NCI-H446 treated with DMSO at 0.1 percent for 48 hours (cell line): ENCODE measurements around the gene TGIF2.
"Not testable (repeated sequence)": the region's sequence is repeated elsewhere in the genome, so short reads cannot be mapped to it uniquely, and the experiment has no call there.

ENCODE experiments used
- DNase-seq: peaks from one replicate; lab custom pipeline; 2025; lab: John Stamatoyannopoulos, UW

The TGIF2 gene

DNA sequence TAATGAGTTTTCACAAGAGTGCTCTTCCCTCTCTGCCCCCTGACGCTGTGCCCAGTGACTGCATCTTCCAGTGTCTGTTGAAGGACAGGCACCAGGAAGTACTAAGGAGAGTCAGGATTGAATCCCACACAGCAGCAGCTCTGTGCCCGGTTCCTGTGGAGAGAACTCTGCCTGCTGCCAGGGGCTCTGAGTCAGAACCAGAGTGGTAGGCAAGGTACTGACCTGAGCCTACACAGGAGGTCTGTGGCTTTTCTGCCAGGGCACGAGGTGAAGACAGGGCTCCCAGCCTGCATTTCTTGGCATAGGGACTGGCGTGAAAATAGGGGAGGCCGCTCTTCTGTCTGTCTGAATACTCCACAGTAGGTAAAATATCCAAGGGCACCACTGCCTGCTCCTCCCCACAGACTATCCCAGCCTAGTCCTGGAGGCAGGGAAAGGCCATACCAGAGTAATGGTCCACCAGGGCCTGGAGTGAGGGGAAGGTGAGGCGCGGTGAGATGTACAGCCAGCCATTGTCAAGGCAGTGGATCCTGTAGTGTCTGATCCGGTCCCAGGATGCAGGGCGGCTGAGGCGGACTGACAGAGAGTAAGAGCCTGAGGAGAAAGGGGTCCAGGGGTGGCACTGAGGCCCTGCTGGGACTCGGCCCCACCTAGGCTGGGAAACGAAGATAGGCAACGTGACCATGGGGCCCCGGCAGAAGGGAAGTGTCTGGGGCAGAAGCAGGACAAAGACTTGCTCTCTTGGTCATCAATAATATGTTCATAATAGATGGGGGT is 41.6 kb downstream of the TGIF2 start:
- DNase-seq = no peak

DNA sequence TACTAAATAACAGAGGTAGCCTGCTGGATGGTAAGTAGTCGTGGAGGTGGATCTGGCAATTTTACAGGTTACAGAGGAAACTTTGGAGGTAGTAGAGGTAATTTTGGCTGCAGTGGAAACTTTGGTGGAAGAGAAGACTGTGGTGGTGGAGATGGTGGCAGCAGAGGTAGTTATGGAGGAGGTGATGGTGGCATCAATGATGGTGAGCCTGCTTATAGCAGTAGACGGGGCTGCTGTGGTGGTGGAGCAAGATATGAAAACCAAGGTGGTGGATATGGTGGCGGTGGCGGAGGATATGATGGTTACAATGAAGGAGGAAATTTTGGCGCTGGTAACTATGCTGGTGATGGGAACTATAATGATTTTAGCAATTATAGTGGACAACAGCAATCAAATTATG is 47.5 kb downstream of the TGIF2 start:
- no peak for DNase-seq

- DNase-seq = no peak
Measured at GRCh38 chr20:36623444-36623843, 50.0 kb downstream of the TGIF2 start.

DNA sequence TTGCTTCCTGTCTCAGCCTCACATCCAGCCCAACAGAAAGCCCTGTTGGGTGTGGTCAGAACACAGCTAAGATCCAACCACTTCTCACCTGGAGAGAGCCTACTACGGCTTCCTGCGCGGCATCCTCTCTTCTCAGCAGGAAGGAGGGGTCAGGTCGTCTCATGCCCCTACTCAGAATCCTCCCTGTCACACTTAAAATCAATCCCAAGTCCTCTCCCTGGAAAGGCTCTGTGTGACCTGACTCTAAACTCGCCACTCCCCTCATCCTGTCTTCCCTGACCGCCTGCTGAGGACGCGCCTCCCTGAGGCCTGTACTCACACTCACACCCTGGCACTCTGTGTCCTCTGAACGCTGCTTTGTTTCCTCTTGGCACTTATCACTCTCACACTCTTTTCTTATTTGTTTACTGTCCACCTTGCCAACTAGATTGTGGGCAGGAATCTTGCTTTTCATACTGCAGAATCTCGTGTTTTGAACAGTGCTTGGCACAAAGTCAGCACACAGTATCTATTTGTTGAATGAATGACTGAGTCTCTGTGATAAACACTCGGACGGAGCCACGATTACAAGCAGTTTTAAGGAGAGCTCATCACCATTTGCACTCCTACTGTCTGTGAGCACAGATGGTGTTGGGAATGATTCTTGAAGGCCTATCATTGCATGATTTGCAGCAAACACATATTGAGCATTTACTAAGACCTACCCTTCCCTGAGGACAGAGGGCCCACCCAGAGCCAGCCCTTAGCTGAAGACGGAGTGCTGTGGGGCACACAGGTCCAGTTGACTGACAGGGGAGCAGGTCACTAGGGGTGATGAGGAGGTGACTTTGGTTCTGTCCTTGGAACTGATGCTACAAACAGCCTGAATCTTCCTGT is 50.9 kb downstream of the TGIF2 start:
- no peak for DNase-seq

DNA sequence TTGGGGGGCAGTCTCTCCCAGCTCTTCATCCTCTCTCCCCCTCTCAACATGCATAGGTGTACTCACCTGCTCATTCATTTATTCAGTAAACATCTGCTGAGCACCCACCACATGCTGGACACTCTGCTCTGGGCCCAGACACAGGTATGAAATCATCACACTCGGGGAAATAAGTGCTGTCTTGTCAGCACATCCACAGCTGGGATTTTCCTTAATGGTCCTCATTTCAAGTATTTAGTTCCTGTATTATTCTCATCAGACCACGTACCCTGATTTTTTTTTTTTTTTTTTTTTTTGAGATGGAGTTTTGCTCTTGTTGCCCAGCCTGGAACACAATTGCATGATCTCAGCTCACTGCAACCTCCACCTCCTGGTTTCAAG is 51.5 kb downstream of the TGIF2 start:
- no peak for DNase-seq

GRCh38 chr20:36628076-36628475 is 54.7 kb downstream of the TGIF2 start:
- DNase-seq = no peak

DNA sequence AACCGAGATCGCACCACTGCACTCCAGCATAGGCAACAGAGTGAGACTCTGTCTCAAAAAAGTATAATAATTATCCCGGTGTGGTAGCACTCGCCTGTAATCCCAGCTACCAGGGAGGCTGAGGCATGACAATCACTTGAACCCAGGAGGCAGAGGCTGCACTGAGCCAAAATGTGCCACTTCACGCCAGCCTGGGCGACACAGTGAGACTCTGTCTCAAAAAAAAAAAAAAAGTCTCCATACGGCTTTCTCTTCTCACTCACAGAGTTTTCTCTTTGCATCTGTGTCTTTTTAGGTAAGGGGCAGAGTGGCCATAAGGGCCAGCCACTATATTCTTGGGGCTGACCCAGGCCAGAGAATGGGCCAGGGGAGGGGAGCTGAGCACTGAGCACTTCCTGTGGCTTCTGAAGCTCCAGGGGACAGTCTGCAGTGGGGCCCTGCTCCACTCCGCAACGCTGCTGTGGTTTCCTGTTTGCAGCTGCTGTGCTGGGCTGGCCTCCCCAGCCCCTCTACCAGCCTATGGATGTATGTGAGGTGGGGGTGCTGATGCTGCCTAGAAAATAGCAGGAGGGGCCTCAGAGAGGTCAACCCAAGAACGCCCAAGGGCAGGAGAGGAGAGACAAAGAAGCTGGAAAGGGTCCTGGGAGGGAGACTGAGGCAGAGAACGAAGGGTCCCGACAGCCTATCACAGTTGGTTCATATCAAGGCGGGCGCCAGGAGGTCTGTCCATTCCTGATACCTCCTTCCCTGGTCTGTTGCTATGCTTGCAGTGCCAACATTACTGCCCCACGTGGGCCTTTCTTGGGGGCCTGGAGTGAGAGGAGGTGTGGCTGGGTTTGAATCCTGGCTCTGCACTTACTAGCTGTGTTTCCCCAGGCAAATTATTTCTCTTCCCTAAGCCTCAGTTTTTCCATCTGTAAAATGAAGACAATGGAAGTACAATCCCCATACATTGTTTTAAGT is 56.6 kb downstream of the TGIF2 start:
- DNase-seq = no peak

DNA sequence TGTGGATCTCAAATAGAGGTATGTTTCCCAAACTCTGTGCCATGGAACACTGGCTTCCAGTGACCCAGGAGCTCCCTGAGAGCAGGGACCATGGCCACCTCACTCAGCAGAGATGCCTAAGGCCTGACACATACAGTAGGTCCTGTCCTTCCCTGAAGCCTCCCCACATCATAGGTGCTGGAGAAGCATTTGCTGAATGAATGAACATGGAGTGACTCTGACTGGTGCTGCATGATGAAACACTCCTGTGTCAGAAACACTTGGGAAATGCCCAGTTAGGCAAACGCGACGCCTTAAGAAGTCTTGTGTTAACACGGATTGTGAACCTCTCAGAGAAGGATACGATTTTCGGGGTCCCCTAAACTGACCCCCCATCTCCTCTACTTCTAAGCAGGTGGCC is 58.2 kb downstream of the TGIF2 start:
- no peak for DNase-seq

DNA sequence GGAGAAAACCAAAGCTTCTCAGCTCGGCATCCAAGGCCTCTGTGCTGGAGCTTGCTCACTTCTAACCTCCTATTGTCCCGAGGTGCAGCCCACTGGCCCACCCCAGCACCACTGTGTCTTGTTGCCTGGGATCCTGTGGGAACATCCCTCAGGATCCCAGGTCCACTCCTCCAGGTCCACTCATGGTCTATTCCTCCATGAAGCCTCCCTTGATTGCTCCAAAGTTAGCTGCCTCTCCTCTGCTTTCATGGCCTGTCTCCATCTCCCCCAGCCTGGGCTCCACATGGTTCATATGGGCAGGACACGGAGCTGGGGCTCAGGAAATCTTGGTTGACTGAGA is 58.7 kb downstream of the TGIF2 start:
- DNase-seq = no peak

DNA sequence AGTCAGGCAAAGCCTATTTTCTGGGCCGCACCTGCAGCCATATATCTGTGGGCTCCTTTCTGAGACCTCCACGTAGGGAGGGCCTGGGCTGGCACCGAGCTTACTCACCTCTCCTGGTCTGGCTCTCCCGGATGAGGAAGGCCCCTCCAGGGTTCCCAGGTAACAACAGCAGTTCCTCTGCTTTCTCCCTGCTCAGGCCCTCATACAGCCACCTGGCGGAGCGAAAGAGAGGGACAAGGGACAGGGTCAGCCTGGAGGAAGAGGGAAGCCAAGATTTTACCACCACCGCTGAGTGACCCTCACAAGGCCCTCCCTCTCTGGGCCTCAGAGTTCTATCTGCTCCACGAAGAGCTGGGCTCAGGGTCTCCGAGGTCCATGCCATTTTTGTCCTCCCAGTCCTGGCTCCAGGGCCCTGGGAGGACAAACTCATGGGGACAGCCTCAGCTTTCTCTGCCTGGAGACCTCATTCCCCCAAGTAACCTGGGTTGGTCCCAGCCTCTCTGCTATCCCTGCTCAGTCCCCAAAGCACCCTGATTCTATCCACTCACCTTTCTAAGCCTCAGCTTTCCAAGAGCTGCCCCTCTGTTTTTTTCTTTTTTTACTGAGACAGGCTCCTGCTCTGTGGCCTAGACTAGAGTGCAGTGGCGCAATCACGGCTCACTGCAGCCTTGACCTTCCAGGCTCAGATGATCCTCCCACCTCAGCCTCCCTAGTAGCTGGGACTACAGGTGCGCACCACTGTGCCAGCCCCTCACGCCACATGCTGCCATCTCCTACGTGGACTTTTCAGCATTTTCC is 59.3 kb downstream of the TGIF2 start:
- no peak for DNase-seq

DNA sequence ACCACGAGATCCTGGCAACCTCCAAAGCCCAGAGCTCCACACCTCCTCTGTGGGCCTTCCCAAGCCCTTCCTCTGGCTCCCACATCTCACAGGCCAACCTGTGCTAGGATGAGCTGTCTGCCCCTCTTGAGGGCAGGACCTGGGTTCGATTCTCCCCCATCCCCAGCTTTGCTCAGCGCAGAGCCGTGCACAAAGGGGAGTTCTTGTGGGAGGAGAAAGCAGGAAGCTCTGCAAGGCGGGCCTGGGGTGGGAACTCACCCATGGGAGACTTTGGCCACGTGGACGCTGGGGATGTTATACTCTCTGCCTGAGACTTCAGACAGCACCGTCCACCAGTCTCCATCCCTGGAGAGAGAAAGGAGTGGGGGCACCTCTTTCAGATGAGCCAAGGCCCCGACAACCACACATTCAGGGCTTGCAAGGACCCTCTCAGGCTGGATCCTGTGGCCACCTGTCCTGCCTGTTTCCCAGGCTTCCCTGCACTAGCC is 59.9 kb downstream of the TGIF2 start:
- no peak for DNase-seq

DNA sequence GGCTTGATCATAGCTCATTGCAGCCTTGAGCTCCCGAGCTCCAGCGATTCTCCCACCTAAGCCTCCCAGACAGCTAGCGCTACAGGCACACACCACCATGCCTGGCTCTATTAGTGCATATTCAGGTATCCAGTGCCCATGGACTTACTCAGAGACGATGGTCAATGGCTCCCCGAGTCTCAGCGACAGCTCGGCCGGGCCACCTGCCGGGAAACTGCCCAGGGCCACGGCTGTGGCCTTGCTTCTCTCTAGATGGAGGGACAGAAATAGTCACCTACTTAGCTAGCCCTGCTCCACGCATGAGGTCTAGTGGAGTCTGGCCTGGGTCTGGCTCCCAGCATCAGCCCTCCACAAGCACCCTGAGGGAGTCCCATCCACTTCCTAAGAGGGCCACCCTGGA is 60.9 kb downstream of the TGIF2 start:
- DNase-seq = no peak

- DNase-seq = not testable (repeated sequence)
Measured at GRCh38 chr20:36638876-36639400, 65.5 kb downstream of the TGIF2 start.

DNA sequence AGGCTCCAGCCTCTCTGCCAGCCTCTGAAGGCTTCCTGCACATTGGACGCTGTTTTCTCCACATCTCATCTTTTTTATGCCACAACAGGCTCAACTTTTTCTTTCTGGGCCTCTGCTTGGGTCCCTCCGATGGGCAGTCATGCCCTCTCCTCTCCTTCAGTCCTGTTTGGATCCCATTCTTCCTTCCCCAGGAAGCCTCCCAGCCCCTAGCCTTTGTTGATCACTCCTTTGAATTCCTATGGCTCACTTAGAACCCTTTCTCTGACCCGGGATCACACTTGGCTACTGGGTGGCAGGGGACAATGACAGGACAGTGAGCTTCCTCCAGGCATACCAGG is 68.1 kb downstream of the TGIF2 start:
- DNase-seq = no peak

DNA sequence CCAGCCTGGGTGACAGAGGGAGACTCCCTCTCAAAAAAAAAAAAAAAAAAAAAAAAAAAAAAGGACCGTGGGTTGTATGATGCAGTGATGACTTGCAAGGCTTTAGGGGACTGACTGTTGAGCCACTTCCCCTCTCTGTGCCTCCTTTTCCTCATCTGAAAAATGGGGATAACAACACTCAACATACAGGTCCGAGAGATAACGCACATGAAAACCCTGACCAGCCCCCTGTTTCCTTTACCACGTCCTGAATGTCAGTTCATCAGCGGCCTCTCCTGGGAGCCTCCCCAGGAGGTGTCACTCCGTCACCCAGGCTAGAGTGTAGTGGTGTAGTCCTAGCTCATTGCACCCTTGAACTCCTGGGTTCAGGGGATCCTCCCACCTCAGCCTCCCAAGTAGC is 68.7 kb downstream of the TGIF2 start:
- no peak for DNase-seq
